ENCODE data around the gene PALLD. TPM values are rescaled to one million over a fixed set of nuclear protein-coding genes. Genes with fewer than 3 reads are reported as not detected.
A peak's percentile ranks its signal among the peaks of the same experiment; 100 is the strongest.

The PALLD gene
- total and polyA plus RNA-seq, 2 of the 13 experiments (the other 11 are each of a cell fraction or from before 2014, with no cell fraction given), result 0.50 to 1.5 TPM

- TF ChIP-seq ELF4 (CRISPR knock-in tag; IDR thresholded peaks at IDR 0.05; ENCODE audit: borderline replicate concordance) (no peak), PAXIP1 (CRISPR knock-in tag; conservative IDR thresholded peaks at IDR 0.05) (peak; percentile 49), MTF1 (CRISPR knock-in tag; IDR thresholded peaks at IDR 0.05) (no peak), GATA4 (IDR thresholded peaks at IDR 0.05; ENCODE audit: borderline replicate concordance, low read depth) (no peak), ZNF709 (CRISPR knock-in tag; IDR thresholded peaks at IDR 0.05) (no peak), PRDM4 (CRISPR knock-in tag; IDR thresholded peaks at IDR 0.05; ENCODE audit: borderline replicate concordance) (no peak), TAF1 (CRISPR knock-in tag; IDR thresholded peaks at IDR 0.05) (no peak), NKX3-1 (CRISPR knock-in tag; IDR thresholded peaks at IDR 0.05) (no peak), TIGD3 (CRISPR knock-in tag; IDR thresholded peaks at IDR 0.05; ENCODE audit: borderline replicate concordance) (no peak), PHF21A (CRISPR knock-in tag; IDR thresholded peaks at IDR 0.05) (peak; percentile 39; the same call in 1 of the 2 replicates), FOXP4 (CRISPR knock-in tag; IDR thresholded peaks at IDR 0.05) (peak; percentile 77), ZNF17 (CRISPR knock-in tag; IDR thresholded peaks at IDR 0.05) (no peak), NFE2 (CRISPR knock-in tag; IDR thresholded peaks at IDR 0.05) (no peak), MTA3 (CRISPR knock-in tag; IDR thresholded peaks at IDR 0.05) (no peak), FOXJ3 (CRISPR knock-in tag; IDR thresholded peaks at IDR 0.05; ENCODE audit: borderline replicate concordance) (no peak), GZF1 (CRISPR knock-in tag; IDR thresholded peaks at IDR 0.05) (no peak), POLR2A (IDR thresholded peaks at IDR 0.05; ENCODE audit: insufficient read depth in 1 of 2, low read depth in 2 of 2, low read length in 2 of 2) (no peak), HOXA7 (CRISPR knock-in tag; IDR thresholded peaks at IDR 0.05) (no peak), TERF1 (CRISPR knock-in tag; IDR thresholded peaks at IDR 0.05) (no peak)
These were observed 384.2 kb downstream of the PALLD start (continued) for GRCh38 chr4:168880811-168881595.
